Smooth muscle cell of the brain vasculature (primary cell): Measurements from ENCODE around the gene PPM1A.

Experiments
- DNase-seq: peaks from one replicate; pipeline ENCODE4 v3.0.0-alpha.2; 2012; ENCODE audit warnings: low read depth, low spot score

PPM1A gene

GRCh38 chr14:60226298-60226697 lies 22.7 kb upstream of the PPM1A start:
- no peak for DNase-seq

DNA sequence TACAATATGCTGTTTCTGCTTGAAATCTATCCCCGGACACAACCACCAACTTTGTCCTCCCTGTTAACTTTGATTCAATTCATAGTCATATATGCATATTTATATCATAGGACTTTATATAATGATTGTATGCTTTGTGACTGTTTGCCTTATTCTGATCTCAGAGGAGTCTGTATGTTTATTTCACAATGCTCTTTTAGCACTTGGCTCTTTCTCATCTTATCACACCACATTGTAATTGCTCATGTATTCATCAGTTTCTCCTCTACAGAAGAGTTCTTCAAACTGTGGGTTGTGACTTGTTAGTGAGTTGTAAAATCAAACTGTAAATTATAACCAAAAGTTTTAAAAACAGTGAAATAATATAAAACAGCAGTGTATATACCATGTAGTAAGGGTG lies 21.7 kb upstream of the PPM1A start:
- no peak for DNase-seq

GRCh38 chr14:60229614-60230013 lies 19.4 kb upstream of the PPM1A start:
- DNase-seq, result no peak

DNA sequence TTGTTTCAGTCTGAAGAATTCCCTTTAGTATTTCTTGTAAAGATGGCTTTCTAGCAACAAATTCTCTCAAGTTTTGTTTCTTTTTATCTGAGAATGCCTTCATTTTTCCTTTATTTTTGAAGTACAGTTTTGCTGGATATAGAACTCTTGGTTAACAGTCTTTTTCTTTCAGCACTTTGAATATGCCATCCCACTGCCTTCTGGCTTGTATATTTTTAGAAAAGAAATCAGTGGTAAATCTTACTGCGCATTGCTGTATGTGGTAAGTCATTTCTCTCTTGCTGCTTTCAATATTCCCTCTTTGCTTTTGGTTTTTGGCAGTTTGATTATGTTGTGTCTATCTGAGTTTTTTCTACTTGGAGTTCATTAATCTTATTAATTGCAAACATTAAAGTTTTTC lies 16.8 kb upstream of the PPM1A start:
- no peak for DNase-seq

DNA sequence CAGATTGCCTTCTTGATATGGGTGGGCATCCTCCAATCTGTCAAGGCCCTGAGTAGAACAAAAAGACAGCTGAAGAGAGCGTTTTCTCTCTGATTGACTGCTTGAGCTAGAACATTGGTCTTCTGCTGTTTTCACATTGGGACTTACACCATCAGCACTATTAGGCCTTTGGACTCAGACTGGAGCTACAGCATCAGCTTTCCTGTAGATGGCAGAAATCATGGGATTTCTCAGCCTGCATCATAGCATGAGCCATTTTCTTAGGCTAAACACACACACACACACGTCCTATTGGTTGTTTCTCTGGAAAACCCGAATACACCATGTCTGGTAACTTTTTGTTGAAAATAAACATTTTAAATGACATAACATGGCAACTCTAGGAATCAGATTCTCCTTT lies 15.8 kb upstream of the PPM1A start:
- no peak for DNase-seq

DNA sequence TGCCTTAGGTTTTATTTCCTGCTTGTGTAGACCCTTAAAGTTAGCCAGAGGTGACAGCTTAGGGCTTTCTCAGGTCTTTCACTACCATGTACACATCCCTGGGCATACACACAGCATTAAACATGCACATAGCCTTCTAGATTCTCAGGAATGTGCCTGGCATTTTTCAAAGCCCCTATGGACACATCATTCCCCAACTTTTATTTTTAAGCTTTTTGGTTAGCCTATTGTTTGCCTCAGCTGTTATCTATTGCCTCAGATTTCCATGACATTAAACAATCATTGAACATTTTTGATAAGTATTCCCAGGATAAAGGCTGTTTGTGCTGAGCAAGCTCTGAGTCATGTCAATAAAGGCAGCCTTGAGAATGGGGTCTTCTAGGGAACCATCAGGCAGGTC lies 15.1 kb upstream of the PPM1A start:
- no peak for DNase-seq

- DNase-seq, result no peak
Observed at GRCh38 chr14:60235440-60235839, 13.6 kb upstream of the PPM1A start.

DNA sequence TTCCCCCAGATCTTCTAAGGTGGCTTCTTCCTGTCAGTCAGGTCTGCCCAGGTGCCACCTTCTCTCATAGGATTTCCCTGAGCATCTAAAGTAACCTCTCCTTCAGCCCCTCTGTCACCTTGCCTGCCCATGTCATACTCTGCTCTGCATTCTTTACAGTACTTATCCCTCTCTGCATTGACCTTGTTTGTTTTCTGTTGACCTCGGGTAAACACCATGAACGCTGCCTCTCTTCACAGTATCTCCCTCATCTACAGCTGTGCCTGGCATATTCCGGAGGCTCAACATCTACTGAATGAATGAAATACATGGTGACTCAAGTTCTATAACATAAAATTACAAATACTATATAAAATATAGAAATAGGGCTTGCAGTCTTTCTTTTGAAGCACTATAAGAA lies 10.1 kb upstream of the PPM1A start:
- DNase-seq, result no peak

- DNase-seq, result no peak
Observed at GRCh38 chr14:60240139-60240856, 8.7 kb upstream of the PPM1A start.

GRCh38 chr14:60241091-60241490 lies 7.9 kb upstream of the PPM1A start:
- no peak for DNase-seq

- no peak for DNase-seq
Observed at GRCh38 chr14:60242429-60242828, 6.6 kb upstream of the PPM1A start.

- DNase-seq, result no peak
Observed at GRCh38 chr14:60245380-60246177, 3.4 kb upstream of the PPM1A start.

GRCh38 chr14:60247994-60248696 lies 876 bp upstream of the PPM1A start:
- DNase-seq, result peak; percentile 72

DNA sequence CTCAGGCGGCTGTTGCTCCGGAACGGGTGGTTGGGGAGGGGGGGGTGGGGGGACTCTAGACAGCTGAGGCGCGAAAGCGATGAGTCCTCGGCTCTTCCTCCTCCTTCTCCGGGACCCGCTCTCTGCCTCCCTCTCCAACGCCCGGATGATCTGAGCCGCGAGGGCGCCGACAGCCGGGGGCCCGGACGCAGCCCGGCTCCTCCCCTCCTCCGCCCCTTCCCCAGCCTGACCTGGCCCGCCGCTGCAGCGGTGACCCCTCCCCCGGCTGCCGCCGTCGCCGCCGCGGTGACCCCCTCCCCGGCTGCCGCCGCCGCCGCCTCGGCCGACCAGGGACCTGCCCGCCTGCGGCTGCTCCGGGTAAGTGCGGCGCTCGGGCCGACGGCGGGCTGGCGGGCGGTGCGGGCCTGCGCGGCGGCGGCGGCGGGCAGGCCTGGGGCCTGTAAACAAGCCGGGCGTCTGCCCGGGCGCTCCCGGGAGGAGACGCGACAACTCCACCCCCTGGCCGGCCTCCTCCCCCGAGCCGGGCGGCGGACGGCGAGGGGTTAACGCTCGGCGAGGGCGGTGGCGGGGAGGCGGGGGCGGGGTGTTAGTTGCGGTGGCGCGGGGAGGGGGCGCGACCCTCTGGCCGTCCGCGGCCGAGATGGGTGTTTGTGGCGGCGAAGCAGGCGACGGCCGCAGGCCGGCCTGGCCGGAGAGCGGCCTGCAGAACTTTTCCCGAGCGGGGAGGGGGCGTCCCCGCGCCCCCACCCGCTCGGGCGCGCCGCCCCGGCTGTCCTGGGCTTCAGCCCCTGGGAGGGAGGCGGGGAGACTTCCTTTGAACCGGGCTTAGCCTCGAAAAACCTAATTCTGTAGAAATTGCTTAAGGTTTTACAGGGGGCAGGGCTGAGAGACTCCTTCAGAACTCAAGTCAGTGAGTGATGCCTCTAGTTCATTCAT lies 568 bp downstream of the PPM1A start:
- DNase-seq, result no peak

DNA sequence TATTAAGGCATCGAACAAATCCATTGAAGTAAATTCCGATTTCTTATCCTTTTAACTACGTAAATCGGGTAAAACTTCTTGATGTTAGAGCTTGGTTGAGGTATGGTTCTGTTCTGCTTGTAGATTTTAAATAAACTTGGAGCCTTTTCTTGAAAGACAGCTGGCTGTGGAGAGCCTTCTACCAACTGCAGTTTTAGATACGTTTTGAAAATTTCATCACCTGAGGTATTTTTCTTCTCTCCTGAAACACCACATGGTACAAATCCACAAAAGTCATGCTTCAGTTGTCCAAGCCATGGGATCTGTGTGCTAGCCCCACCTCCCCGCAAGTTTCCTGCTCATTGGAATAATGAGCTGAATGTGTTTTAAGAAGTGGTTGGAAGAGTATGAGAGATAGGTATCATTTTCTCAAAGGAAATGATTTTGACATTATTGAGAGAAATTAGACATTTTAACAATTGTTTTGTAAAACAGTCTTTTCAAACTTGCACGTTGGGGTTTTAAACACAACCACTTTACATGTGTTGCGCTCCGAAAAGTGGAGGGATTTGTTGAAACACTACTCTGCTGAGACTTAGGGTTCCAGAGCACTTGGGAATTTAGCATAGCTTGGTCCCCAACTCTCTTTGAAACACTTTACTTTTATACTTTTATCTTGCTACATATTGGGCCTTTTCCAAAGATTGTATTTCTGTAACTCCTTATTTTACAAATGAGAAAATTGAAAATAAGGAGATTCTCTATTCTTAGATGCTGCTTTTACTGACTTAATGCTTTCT lies 1.4 kb downstream of the PPM1A start:
- DNase-seq, result no peak

DNA sequence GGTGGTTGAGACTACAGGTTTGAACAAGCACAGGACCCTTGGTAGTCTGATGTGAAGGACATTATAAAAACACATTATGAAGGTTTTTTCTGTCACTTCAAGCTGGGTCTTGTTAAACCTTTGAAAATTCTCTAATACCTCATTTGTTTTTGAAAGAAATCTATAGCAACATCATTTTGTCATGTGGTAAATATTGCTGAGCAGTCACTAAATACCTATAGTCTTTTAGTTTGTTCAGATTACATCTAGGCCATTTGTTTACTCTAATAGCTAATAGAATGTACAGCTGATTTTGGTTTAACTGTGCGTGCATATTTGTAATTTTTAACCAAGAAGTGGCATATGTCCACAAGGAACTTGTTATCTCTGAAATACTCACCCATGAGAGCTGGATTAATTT lies 2.9 kb downstream of the PPM1A start:
- DNase-seq, result no peak

GRCh38 chr14:60252630-60253029 lies 3.6 kb downstream of the PPM1A start:
- no peak for DNase-seq

DNA sequence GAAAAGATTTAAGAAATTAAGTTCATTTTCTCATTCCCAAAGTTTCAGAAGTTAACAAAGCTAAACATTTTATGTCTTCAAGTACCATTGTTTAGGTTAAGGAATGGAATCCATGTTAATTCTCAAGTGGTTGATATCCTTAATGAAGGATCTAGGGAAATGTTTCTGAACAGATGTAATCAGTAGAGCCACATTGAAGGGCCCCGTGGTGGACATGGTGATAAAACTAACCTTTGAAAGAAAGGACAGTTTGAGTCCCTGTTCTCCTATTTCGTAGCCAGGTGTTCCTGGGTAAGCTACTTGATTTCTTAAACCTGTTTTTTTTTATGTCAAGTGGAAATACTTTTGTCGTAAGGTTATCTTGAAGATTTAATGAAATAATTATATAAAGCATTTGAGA lies 4.6 kb downstream of the PPM1A start:
- no peak for DNase-seq

GRCh38 chr14:60254176-60254575 lies 5.2 kb downstream of the PPM1A start:
- DNase-seq, result no peak

GRCh38 chr14:60257865-60258264 lies 8.8 kb downstream of the PPM1A start:
- no peak for DNase-seq

DNA sequence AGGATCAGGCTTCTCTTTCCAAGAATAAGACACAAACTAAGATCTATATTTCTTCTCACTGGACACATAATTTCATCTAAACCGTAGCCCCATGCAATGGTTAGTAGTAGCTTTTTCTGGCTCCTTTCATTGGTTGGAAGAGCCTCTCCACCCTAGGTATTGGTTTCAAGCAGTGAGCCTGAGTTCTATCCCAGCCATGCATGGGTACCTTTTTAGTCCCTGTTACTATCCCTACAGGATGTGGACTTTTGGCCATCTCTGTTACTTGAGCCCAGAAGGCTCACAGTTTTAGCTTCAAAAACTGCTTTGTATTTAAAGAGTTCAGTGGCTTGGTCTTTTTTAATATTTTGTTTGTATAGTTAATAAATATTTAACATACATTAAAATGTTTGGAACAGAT lies 16.1 kb downstream of the PPM1A start:
- no peak for DNase-seq
